HFFc6 (cell line): ENCODE measurements around the gene ARF4. TPM values are rescaled to one million over a fixed set of nuclear protein-coding genes. Genes with fewer than 3 reads are reported as not detected.
A peak's percentile ranks its signal among the peaks of the same experiment; 100 is the strongest.
"Not testable (repeated sequence)": the region's sequence is repeated elsewhere in the genome, so short reads cannot be mapped to it uniquely, and the experiment has no call there.

ENCODE experiments used
- DNase-seq: peaks from one replicate; pipeline ENCODE4 v3.0.0-alpha.2; 2018
- H3K27ac Mint-ChIP-seq: 2 replicates; pipeline ENCODE4 v1.8.0; 2020; ENCODE audit warnings: mild to moderate bottlenecking, mixed read lengths
- H3K27me3 Mint-ChIP-seq: 2 replicates; pipeline ENCODE4 v1.8.0; 2021; ENCODE audit warnings: mild to moderate bottlenecking, moderate library complexity, mixed read lengths; ENCODE audit not compliant: insufficient read depth
- H3K36me3 Mint-ChIP-seq: 2 replicates; pipeline ENCODE4 v1.8.0; 2021; ENCODE audit warnings: low read depth, mixed read lengths
- H3K4me1 Mint-ChIP-seq: 2 replicates; pipeline ENCODE4 v1.8.0; 2020; ENCODE audit warnings: low read depth, mixed read lengths
- H3K4me3 Mint-ChIP-seq: 2 replicates; pipeline ENCODE4 v1.8.0; 2020; ENCODE audit warnings: mild to moderate bottlenecking, moderate library complexity, mixed read lengths
- H3K9me3 Mint-ChIP-seq: 2 replicates; pipeline ENCODE4 v1.8.0; 2020; ENCODE audit warnings: mild to moderate bottlenecking, mixed read lengths
- CTCF ChIP-seq: fragments of 200-600 bp; sonication (generic); IDR thresholded peaks from 2 replicates; pipeline ENCODE4 v1.5.0; 2021; ENCODE audit warnings: antibody characterized with exemption, mild to moderate bottlenecking
- long read RNA-seq: library from polyadenylated mRNA; unstranded; transcript quantifications from one replicate; pipeline ENCODE4 v2.0.0, GENCODE V29; 2019
- total RNA-seq, 6 experiments: library from RNA; stranded (reverse); fragmentation: NEBNext Ultra II Directional; extraction: Animal tissue kit (Norgen Biotek cat#: 25700); gene quantifications; 2 replicates in 1 of 6; 3 replicates in 5 of 6; pipeline ENCODE4 v1.2.3, GENCODE V29; 2021

ARF4 gene
- total RNA-seq, result 100 to 1,000 TPM; 446 to 567 (median 535) TPM
- long read RNA-seq, transcript ARF4-201 (6 exons, 1,660 nt), result major isoform, 496 of 546 reads
- long read RNA-seq, partial matches to known transcripts, result 37 of 546 reads
- long read RNA-seq, other reads (novel, unspliced or antisense), result 10 of 546 reads

- peaks cover 43% of the 10 kb centered on the region for H3K4me1 Mint-ChIP-seq
- peak within 1 kb of the TSS; percentile 99 for H3K4me3 Mint-ChIP-seq
- H3K9me3 Mint-ChIP-seq, result peaks cover 8% of the 10 kb centered on the region; the same call in 1 of the 2 replicates
- DNase-seq, result peak; percentile 100
- peak; percentile 53 for TF ChIP-seq CTCF
- peaks cover 19% of the 10 kb centered on the region for H3K27me3 Mint-ChIP-seq
- peak within 1 kb of the TSS; percentile 99 for H3K27ac Mint-ChIP-seq
- peaks cover 43% of the 10 kb centered on the region for H3K36me3 Mint-ChIP-seq
Measured at GRCh38 chr3:57597127-57597923, at the start of gene ARF4. Gene ARF4, minus strand, starts transcription at chr3:57597344. Its CDS starts 204 bp downstream, at chr3:57597140.

GRCh38 chr3:57646723-57647122 lies 49.6 kb upstream of the ARF4 start:
- Mint-ChIP-seq H3K4me1 (peaks cover 6% of the 10 kb centered on the region), H3K4me3 (no peak overlapping the region), H3K9me3 (peaks cover 13% of the 10 kb centered on the region), H3K27ac (peak overlapping the region; percentile 26; the same call in 1 of the 2 replicates), H3K27me3 (0 out of 2 replicates have a peak, but pooled peaks cover 2% of the 10 kb centered on the region), H3K36me3 (peaks cover 36% of the 10 kb centered on the region)
- peak; percentile 55; the same call in 1 of the 2 replicates for TF ChIP-seq CTCF
- peak; percentile 47 for DNase-seq

- Mint-ChIP-seq H3K27ac (no peak overlapping the region), H3K36me3 (peaks cover 26% of the 10 kb centered on the region), H3K4me3 (no peak overlapping the region), H3K9me3 (peaks cover 13% of the 10 kb centered on the region), H3K27me3 (0 out of 2 replicates have a peak, but pooled peaks cover 2% of the 10 kb centered on the region), H3K4me1 (peaks cover 6% of the 10 kb centered on the region)
- no peak for DNase-seq
- no peak for TF ChIP-seq CTCF
Measured at GRCh38 chr3:57644740-57645139, 47.6 kb upstream of the ARF4 start.

GRCh38 chr3:57637391-57637790 lies 40.2 kb upstream of the ARF4 start:
- Mint-ChIP-seq H3K27ac (no peak overlapping the region), H3K36me3 (peaks cover 18% of the 10 kb centered on the region), H3K27me3 (no peaks in the 10 kb centered on the region), H3K4me3 (no peak overlapping the region), H3K4me1 (no peaks in the 10 kb centered on the region), H3K9me3 (no peaks in the 10 kb centered on the region)
- no peak for TF ChIP-seq CTCF
- DNase-seq, result no peak

DNA sequence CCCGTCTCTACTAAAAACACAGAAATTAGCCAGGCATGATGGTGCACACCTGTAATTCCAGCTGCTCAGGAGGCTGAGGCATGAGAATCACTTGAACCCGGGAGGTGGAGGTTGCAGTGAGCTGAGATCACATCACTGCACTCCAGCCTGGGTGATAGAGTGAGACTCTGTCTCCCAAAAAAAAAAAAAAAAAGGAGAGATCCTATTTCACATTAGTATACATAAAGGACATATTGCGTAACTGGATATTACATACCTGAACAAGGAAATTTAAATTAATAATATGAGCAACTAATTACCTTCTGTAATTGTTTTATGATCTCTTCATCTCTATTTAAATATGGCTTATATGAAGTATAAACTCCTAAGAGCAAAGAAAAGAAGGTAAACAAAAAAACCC lies 37.1 kb upstream of the ARF4 start:
- H3K27me3 Mint-ChIP-seq, H3K4me1 Mint-ChIP-seq, H3K27ac Mint-ChIP-seq, H3K4me3 Mint-ChIP-seq, H3K9me3 Mint-ChIP-seq, DNase-seq: not testable (repeated sequence)
- H3K36me3 Mint-ChIP-seq, result peaks cover 18% of the 10 kb centered on the region

DNA sequence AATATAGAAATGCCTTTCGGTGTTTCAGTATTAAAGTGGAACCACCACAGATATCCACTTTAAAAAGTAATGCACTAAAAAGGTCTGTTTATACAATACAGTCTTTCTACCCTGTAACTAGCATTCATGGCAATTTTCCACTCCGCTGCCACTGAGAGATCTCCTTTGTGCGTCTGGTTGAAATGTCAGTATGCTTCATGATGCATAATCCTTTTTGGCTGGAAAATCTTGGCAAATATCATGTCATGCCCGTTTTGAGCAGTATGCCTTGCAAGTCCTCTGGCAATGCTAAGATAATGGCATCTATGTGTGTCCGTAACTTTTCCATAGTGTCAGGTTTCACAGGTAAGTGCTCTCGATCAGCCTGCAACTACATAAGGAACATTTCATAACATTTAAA lies 30.8 kb upstream of the ARF4 start:
- H3K36me3 Mint-ChIP-seq, result peaks cover 15% of the 10 kb centered on the region
- no peaks in the 10 kb centered on the region for H3K4me1 Mint-ChIP-seq
- H3K27ac Mint-ChIP-seq, result no peak overlapping the region
- no peaks in the 10 kb centered on the region for H3K27me3 Mint-ChIP-seq
- no peak overlapping the region for H3K4me3 Mint-ChIP-seq
- TF ChIP-seq CTCF, result no peak
- DNase-seq, result no peak
- H3K9me3 Mint-ChIP-seq, result no peaks in the 10 kb centered on the region
